ENCODE results near the gene APBA2. TPM values are rescaled to one million over a fixed set of nuclear protein-coding genes. Genes with fewer than 3 reads are reported as not detected.

APBA2 gene
- total RNA-seq, 1 experiment from 2014 or later = 12.9 TPM

GRCh38 chr15:28922707-28923012, 36.9 kb downstream of the APBA2 start:
- Histone ChIP-seq H3K36me3 (ENCODE audit: insufficient read depth, low read length, poor library complexity, severe bottlenecking) (no peaks in the 10 kb centered on the region), H3K27ac (ENCODE audit: low read depth, low read length, poor library complexity, severe bottlenecking) (no peak overlapping the region), H3K4me3 (ENCODE audit: low read depth, low read length, poor library complexity, severe bottlenecking) (no peak overlapping the region), H3K9me3 (ENCODE audit: low read depth, low read length, poor library complexity, severe bottlenecking) (no peaks in the 10 kb centered on the region), H3K27me3 (replicated peaks; ENCODE audit: insufficient read depth, low read depth, low read length, poor library complexity) (no peaks in the 10 kb centered on the region), H3K4me1 (ENCODE audit: insufficient read depth, low read length, poor library complexity, severe bottlenecking) (no peaks in the 10 kb centered on the region)
- BruUV-seq (replicated peaks) = no TSS peak
- TF ChIP-seq, protein P1, sequence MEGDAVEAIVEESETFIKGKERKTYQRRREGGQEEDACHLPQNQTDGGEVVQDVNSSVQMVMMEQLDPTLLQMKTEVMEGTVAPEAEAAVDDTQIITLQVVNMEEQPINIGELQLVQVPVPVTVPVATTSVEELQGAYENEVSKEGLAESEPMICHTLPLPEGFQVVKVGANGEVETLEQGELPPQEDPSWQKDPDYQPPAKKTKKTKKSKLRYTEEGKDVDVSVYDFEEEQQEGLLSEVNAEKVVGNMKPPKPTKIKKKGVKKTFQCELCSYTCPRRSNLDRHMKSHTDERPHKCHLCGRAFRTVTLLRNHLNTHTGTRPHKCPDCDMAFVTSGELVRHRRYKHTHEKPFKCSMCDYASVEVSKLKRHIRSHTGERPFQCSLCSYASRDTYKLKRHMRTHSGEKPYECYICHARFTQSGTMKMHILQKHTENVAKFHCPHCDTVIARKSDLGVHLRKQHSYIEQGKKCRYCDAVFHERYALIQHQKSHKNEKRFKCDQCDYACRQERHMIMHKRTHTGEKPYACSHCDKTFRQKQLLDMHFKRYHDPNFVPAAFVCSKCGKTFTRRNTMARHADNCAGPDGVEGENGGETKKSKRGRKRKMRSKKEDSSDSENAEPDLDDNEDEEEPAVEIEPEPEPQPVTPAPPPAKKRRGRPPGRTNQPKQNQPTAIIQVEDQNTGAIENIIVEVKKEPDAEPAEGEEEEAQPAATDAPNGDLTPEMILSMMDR (conservative IDR thresholded peaks at IDR 0.05; ENCODE audit: low read depth, low read length) = no peak
- TF ChIP-seq EZH2 (IDR thresholded peaks at IDR 0.05; ENCODE audit: borderline replicate concordance, low read depth, low read length, poor library complexity, severe bottlenecking) = no peak
- CTCF ChIA-PET = no interaction called here
- no peak for DNase-seq (ENCODE audit: low spot score)
- intact Hi-C loops (cut with micrococcal nuclease; ENCODE audit: unreplicated experiment) = no loop called here
- POLR2A ChIA-PET (ENCODE audit: low non-redundant PET) = no interaction called here

DNA sequence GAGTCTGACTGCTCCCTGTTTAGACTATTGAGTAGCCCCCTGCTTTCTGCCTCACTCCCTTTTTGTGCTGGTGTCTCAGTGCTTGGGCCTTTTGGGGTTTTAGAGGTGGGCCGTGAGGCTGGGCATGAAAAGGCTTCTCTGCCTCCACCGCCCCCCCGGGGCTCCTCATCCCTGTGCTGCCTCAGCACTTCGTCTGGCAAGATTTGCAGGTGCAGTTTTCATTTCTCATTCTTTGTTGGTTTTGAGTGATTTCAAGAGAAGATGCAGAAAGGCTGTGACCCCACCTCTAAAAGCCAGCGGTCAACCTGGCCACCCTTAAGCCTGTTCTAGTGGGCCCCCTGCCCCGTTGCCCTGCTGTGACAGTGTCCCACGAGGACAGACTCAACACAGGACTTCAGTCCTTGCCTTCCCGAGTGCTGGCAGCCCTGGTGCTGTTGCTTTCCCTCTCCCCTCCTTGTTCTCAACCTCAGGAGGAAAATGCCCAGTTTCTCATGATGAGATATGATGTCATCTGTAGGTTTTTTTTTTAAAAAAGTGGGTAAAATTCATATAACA, 38.0 kb downstream of the APBA2 start:
- ChIA-PET CTCF (no interaction called here), POLR2A (ENCODE audit: low non-redundant PET) (no interaction called here)
- Histone ChIP-seq H3K27ac (ENCODE audit: low read depth, low read length, poor library complexity, severe bottlenecking) (no peak overlapping the region), H3K27me3 (replicated peaks; ENCODE audit: insufficient read depth, low read depth, low read length, poor library complexity) (no peaks in the 10 kb centered on the region), H3K4me1 (ENCODE audit: insufficient read depth, low read length, poor library complexity, severe bottlenecking) (no peaks in the 10 kb centered on the region), H3K36me3 (ENCODE audit: insufficient read depth, low read length, poor library complexity, severe bottlenecking) (no peaks in the 10 kb centered on the region), H3K4me3 (ENCODE audit: low read depth, low read length, poor library complexity, severe bottlenecking) (no peak overlapping the region), H3K9me3 (ENCODE audit: low read depth, low read length, poor library complexity, severe bottlenecking) (no peaks in the 10 kb centered on the region)
- DNase-seq (ENCODE audit: low spot score) = no peak
- BruUV-seq (replicated peaks) = no TSS peak
- intact Hi-C loops (cut with micrococcal nuclease; ENCODE audit: unreplicated experiment) = no loop called here
- TF ChIP-seq EZH2 (IDR thresholded peaks at IDR 0.05; ENCODE audit: borderline replicate concordance, low read depth, low read length, poor library complexity, severe bottlenecking) = no peak
- TF ChIP-seq, protein P1 (conservative IDR thresholded peaks at IDR 0.05; ENCODE audit: low read depth, low read length) = no peak

DNA sequence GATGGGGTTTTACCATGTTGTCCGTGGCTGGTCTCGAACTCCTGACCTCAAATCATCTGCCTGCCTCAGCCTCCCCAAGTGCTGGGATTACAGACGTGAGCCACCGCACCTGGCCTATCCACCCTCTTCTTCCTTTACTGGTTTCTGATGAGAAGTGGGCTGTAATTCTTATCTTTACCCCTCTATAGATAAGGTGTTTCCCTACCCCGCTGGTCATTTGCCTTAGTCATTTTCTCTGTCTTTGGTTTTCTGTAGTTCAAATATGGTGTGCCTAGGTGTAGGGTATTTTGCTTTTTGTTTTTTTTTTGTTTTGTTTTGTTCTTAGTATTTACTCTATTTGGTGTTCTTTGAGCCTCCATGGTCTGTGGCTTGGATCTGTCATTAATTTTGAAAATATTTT, 41.3 kb downstream of the APBA2 start:
- no peaks in the 10 kb centered on the region for H3K27me3 ChIP-seq (replicated peaks; ENCODE audit: insufficient read depth, low read depth, low read length, poor library complexity)
- CTCF ChIA-PET = no interaction called here
- no peak for TF ChIP-seq EZH2 (IDR thresholded peaks at IDR 0.05; ENCODE audit: borderline replicate concordance, low read depth, low read length, poor library complexity, severe bottlenecking)
- TF ChIP-seq, protein P1 (conservative IDR thresholded peaks at IDR 0.05; ENCODE audit: low read depth, low read length) = no peak
- intact Hi-C loops (cut with micrococcal nuclease; ENCODE audit: unreplicated experiment) = no loop called here
- no peak for DNase-seq (ENCODE audit: low spot score)
- no peak overlapping the region for H3K27ac ChIP-seq (ENCODE audit: low read depth, low read length, poor library complexity, severe bottlenecking)
- no peak overlapping the region for H3K4me3 ChIP-seq (ENCODE audit: low read depth, low read length, poor library complexity, severe bottlenecking)
- POLR2A ChIA-PET (ENCODE audit: low non-redundant PET) = no interaction called here
- BruUV-seq (replicated peaks) = no TSS peak
- no peaks in the 10 kb centered on the region for H3K9me3 ChIP-seq (ENCODE audit: low read depth, low read length, poor library complexity, severe bottlenecking)
- no peaks in the 10 kb centered on the region for H3K36me3 ChIP-seq (ENCODE audit: insufficient read depth, low read length, poor library complexity, severe bottlenecking)
- H3K4me1 ChIP-seq (ENCODE audit: insufficient read depth, low read length, poor library complexity, severe bottlenecking) = no peaks in the 10 kb centered on the region
